GM06990 (cell line): ENCODE measurements around the gene SERPINB1.
"Not testable (repeated sequence)": the region's sequence is repeated elsewhere in the genome, so short reads cannot be mapped to it uniquely, and the experiment has no call there.

Experiments used
- DNase-seq: peaks from one replicate; pipeline ENCODE4 v3.0.0-alpha.2; 2011; ENCODE audit not compliant: insufficient read length; ENCODE audit errors: extremely low read depth
- H3K27me3 ChIP-seq: replicated peaks from 2 replicates; pipeline ENCODE4 v1.6.0; 2011; ENCODE audit warnings: low read length; ENCODE audit not compliant: control insufficient read depth, insufficient read depth
- H3K36me3 ChIP-seq: 2 replicates; pipeline ENCODE4 v1.5.1; 2011; ENCODE audit warnings: low read length; ENCODE audit not compliant: control insufficient read depth, insufficient read depth
- H3K4me3 ChIP-seq: replicated peaks from 2 replicates; pipeline ENCODE4 v1.5.1; 2011; ENCODE audit warnings: low read depth, mild to moderate bottlenecking, control low read depth, low read length
- CTCF ChIP-seq: IDR thresholded peaks from 2 replicates; pipeline ENCODE4 v1.5.1; 2011; ENCODE audit warnings: low read length, control low read depth, mild to moderate bottlenecking, inconsistent platforms; ENCODE audit not compliant: insufficient read depth, poor library complexity, severe bottlenecking

The SERPINB1 gene

GRCh38 chr6:2857580-2858337 lies 16.1 kb upstream of the SERPINB1 start:
- H3K4me3 ChIP-seq: peak overlapping the region; percentile 50
- no peaks in the 10 kb centered on the region for H3K36me3 ChIP-seq
- no peaks in the 10 kb centered on the region for H3K27me3 ChIP-seq
- no peak for TF ChIP-seq CTCF
- peak; percentile 91 for DNase-seq

- no peak for TF ChIP-seq CTCF
- DNase-seq: no peak
- H3K36me3 ChIP-seq: no peaks in the 10 kb centered on the region
- H3K4me3 ChIP-seq: no peak overlapping the region
- H3K27me3 ChIP-seq: no peaks in the 10 kb centered on the region
Measured at GRCh38 chr6:2857185-2857579, 15.5 kb upstream of the SERPINB1 start.

- no peak for TF ChIP-seq CTCF
- H3K4me3 ChIP-seq: no peak overlapping the region
- no peaks in the 10 kb centered on the region for H3K36me3 ChIP-seq
- no peaks in the 10 kb centered on the region for H3K27me3 ChIP-seq
- DNase-seq: no peak
Measured at GRCh38 chr6:2855061-2855519, 13.4 kb upstream of the SERPINB1 start.

- DNase-seq: no peak
- H3K4me3 ChIP-seq: peak overlapping the region; percentile 33
- H3K27me3 ChIP-seq: no peaks in the 10 kb centered on the region
- TF ChIP-seq CTCF: no peak
- H3K36me3 ChIP-seq: no peaks in the 10 kb centered on the region
Measured at GRCh38 chr6:2854396-2854982, 12.8 kb upstream of the SERPINB1 start.

GRCh38 chr6:2853769-2854395 lies 12.2 kb upstream of the SERPINB1 start:
- no peaks in the 10 kb centered on the region for H3K27me3 ChIP-seq
- no peaks in the 10 kb centered on the region for H3K36me3 ChIP-seq
- peak; percentile 31 for TF ChIP-seq CTCF
- no peak for DNase-seq
- peak overlapping the region; percentile 33 for H3K4me3 ChIP-seq

GRCh38 chr6:2853378-2853768 lies 11.7 kb upstream of the SERPINB1 start:
- not testable (repeated sequence) for H3K36me3 ChIP-seq, H3K27me3 ChIP-seq, H3K4me3 ChIP-seq, DNase-seq
